Right ventricle myocardium inferior (tissue), 1 donor: ENCODE measurements around the gene FGD3. TPM values are rescaled to one million over a fixed set of nuclear protein-coding genes. Genes with fewer than 3 reads are reported as not detected.
"Not testable (repeated sequence)": the region's sequence is repeated elsewhere in the genome, so short reads cannot be mapped to it uniquely, and the experiment has no call there.

ENCODE experiments used
- ATAC-seq: fragments of 200-7000 bp; cut with Tn5 transposase; one replicate; pipeline ENCODE4 v1.9.1; 2020; ENCODE audit warnings: mild to moderate bottlenecking, moderate library complexity
- DNase-seq: peaks from one replicate; pipeline ENCODE4 v3.0.0; 2021; ENCODE audit errors: missing footprints
- intact Hi-C: fragments of 100-400 bp; cut with DNase I; formaldehyde crosslinking; loops from one replicate; pipeline ENCODE4 v1.11.0; 2022
- total RNA-seq: library from RNA; stranded (reverse); fragmentation: NEBNext Ultra II Directional; extraction: Animal tissue kit (Norgen Biotek cat#: 25700); gene quantifications from one replicate; pipeline ENCODE4 v1.2.1, GENCODE V29; 2021
- donor health status: DM: no; HTN: yes; CAD: no; lungs with severe emphysema.

Gene FGD3
- total RNA-seq, 1 donor from 2014 or later = 3.0 TPM

- DNase-seq, ATAC-seq, intact Hi-C loops: not testable (repeated sequence)
These were observed 51.5 kb downstream of the FGD3 start for GRCh38 chr9:92998871-92999270.

GRCh38 chr9:93001031-93001430 is 53.7 kb downstream of the FGD3 start:
- DNase-seq (no peak), ATAC-seq (no peak)
- intact Hi-C loops = no loop called here

- intact Hi-C loops = no loop called here
- ATAC-seq = no peak
- no peak for DNase-seq
These were observed 55.4 kb downstream of the FGD3 start for GRCh38 chr9:93002700-93003099.

- intact Hi-C loops = no loop called here
- ATAC-seq (peak; percentile 64), DNase-seq (peak; percentile 82)
These were observed 56.5 kb downstream of the FGD3 start for GRCh38 chr9:93003552-93004407.

- ATAC-seq = no peak
- no peak for DNase-seq
- intact Hi-C loops = no loop called here
These were observed 57.2 kb downstream of the FGD3 start for GRCh38 chr9:93004561-93004960.

- ATAC-seq = no peak
- intact Hi-C loops = no loop called here
- no peak for DNase-seq
These were observed 58.6 kb downstream of the FGD3 start for GRCh38 chr9:93005876-93006275.

- ATAC-seq (no peak), DNase-seq (no peak)
- intact Hi-C loops = no loop called here
These were observed 60.3 kb downstream of the FGD3 start for GRCh38 chr9:93007529-93008058.

- intact Hi-C loops = no loop called here
- ATAC-seq (no peak), DNase-seq (no peak)
These were observed 61.1 kb downstream of the FGD3 start for GRCh38 chr9:93008457-93008856.

- DNase-seq = no peak
- no peak for ATAC-seq
- intact Hi-C loops = no loop called here
These were observed 62.2 kb downstream of the FGD3 start for GRCh38 chr9:93009337-93010015.

- intact Hi-C loops = no loop called here
- ATAC-seq (no peak), DNase-seq (no peak)
These were observed 62.7 kb downstream of the FGD3 start for GRCh38 chr9:93010056-93010455.

- intact Hi-C loops = no loop called here
- DNase-seq (no peak), ATAC-seq (no peak)
These were observed 63.4 kb downstream of the FGD3 start for GRCh38 chr9:93010704-93011103.

GRCh38 chr9:93011114-93011513 is 63.8 kb downstream of the FGD3 start:
- no peak for DNase-seq
- ATAC-seq = no peak
- intact Hi-C loops = no loop called here

GRCh38 chr9:93012963-93013855 is 65.9 kb downstream of the FGD3 start:
- no peak for DNase-seq
- ATAC-seq = no peak
- intact Hi-C loops = no loop called here

- DNase-seq = no peak
- intact Hi-C loops = no loop called here
- ATAC-seq = no peak
These were observed 66.7 kb downstream of the FGD3 start for GRCh38 chr9:93013856-93014582.

- DNase-seq, ATAC-seq, intact Hi-C loops: not testable (repeated sequence)
These were observed 67.9 kb downstream of the FGD3 start for GRCh38 chr9:93015190-93015589.

GRCh38 chr9:93017621-93018020 is 70.3 kb downstream of the FGD3 start:
- DNase-seq (no peak), ATAC-seq (no peak)
- intact Hi-C loops = no loop called here

GRCh38 chr9:93020151-93020550 is 72.8 kb downstream of the FGD3 start:
- no peak for ATAC-seq
- DNase-seq = no peak
- intact Hi-C loops = no loop called here
